Activated B cell treated with CpG ODN at 0.5 μM for 24 hours (primary cell): Measurements from ENCODE around the gene RGS10. TPM values are rescaled to one million over a fixed set of nuclear protein-coding genes. Genes with fewer than 3 reads are reported as not detected.
A peak's percentile ranks its signal among the peaks of the same experiment; 100 is the strongest.

Source experiments
- ATAC-seq: fragments of 200-7000 bp; cut with Tn5 transposase; one replicate; pipeline ENCODE4 v1.10.0; 2021; ENCODE audit warnings: low read depth, mild to moderate bottlenecking, moderate library complexity
- CTCF ChIA-PET: fragments of 350-600 bp; sonication (Branson Sonifier 250); formaldehyde crosslinking; loops from one replicate; lab custom pipeline; 2021; ENCODE audit warnings: antibody characterized with exemption; lab: Charles Lee
- POLR2A ChIA-PET: fragments of 350-600 bp; sonication (Branson Sonifier 250); formaldehyde crosslinking; loops from one replicate; lab custom pipeline; 2021; ENCODE audit warnings: antibody characterized with exemption; lab: Charles Lee
- DNase-seq: peaks from one replicate; pipeline ENCODE4 v3.0.0; 2022
- H3K27ac Mint-ChIP-seq: one replicate; pipeline ENCODE4 v1.8.0; 2020; ENCODE audit warnings: mixed read lengths
- H3K27me3 Mint-ChIP-seq: one replicate; pipeline ENCODE4 v1.8.0; 2021; ENCODE audit warnings: mixed read lengths
- H3K36me3 Mint-ChIP-seq: one replicate; pipeline ENCODE4 v1.8.0; 2021; ENCODE audit warnings: low read depth, mixed read lengths
- H3K4me1 Mint-ChIP-seq: one replicate; pipeline ENCODE4 v1.8.0; 2021; ENCODE audit warnings: mixed read lengths
- H3K4me3 Mint-ChIP-seq: one replicate; pipeline ENCODE4 v1.8.0; 2020; ENCODE audit warnings: mild to moderate bottlenecking, mixed read lengths
- H3K9me3 Mint-ChIP-seq: one replicate; pipeline ENCODE4 v1.8.0; 2020; ENCODE audit warnings: mixed read lengths
- intact Hi-C: fragments of 100-400 bp; cut with micrococcal nuclease; formaldehyde crosslinking; loops from one replicate; pipeline ENCODE4 v1.15.1; 2024
- total RNA-seq: library from RNA; stranded (reverse); gene quantifications from 2 replicates; pipeline ENCODE4 v1.2.3, GENCODE V29; 2022
- TF ChIP-seq, protein P1 (sequence below): fragments of 200-600 bp; IDR thresholded peaks from one replicate; pipeline ENCODE4 v1.8.0; 2022; ENCODE audit warnings: antibody characterized with exemption, mild to moderate bottlenecking

RGS10 gene
- total RNA-seq, 1 donor from 2014 or later: 53.5 TPM

DNA sequence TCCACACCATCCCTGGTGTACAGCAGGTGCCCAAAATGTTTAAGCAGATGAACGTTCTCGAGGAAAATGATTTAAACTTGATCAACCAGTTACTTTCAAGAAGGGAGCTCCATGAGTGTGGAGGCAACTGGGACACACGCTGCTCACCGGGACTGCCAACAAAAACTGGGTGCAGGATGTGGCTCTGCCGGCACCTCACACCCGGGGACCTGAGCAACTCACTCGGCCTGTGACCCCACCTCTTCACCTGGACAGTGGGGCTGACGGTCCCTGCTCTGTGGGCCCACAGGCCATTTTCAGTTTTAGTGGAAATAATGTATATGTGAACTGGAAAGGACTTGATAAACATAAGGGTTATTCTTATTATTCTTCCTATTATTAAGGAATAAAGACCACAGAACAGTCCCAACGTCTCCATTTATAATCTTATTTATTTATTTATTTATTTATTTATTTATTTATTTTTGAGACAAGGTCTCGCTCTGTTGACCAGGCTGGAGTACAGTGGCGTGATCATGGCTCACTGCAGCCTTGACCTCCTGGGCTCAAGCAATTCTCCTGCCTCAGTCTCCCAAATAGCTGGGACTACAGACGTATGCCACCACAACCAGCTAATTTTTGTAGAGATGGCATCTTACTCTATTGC is 60.6 kb downstream of the RGS10 start:
- H3K36me3 Mint-ChIP-seq: no peaks in the 10 kb centered on the region
- POLR2A ChIA-PET: interaction anchor here (1.1 kb wide), 1 partner anchor 25 kb away, joined by 3 read pairs; no protein-coding TSS in a partner anchor
- peaks cover 29% of the 10 kb centered on the region for H3K4me1 Mint-ChIP-seq
- H3K27ac Mint-ChIP-seq: no peak overlapping the region
- no peak for ATAC-seq
- no peaks in the 10 kb centered on the region for H3K27me3 Mint-ChIP-seq
- DNase-seq: no peak
- CTCF ChIA-PET: interaction anchor here (1.5 to 2.4 kb wide), 2 partner anchors 8 to 172 kb away, joined by 3 to 8 read pairs; no protein-coding TSS in a partner anchor
- H3K4me3 Mint-ChIP-seq: no peak overlapping the region
- TF ChIP-seq, protein P1, sequence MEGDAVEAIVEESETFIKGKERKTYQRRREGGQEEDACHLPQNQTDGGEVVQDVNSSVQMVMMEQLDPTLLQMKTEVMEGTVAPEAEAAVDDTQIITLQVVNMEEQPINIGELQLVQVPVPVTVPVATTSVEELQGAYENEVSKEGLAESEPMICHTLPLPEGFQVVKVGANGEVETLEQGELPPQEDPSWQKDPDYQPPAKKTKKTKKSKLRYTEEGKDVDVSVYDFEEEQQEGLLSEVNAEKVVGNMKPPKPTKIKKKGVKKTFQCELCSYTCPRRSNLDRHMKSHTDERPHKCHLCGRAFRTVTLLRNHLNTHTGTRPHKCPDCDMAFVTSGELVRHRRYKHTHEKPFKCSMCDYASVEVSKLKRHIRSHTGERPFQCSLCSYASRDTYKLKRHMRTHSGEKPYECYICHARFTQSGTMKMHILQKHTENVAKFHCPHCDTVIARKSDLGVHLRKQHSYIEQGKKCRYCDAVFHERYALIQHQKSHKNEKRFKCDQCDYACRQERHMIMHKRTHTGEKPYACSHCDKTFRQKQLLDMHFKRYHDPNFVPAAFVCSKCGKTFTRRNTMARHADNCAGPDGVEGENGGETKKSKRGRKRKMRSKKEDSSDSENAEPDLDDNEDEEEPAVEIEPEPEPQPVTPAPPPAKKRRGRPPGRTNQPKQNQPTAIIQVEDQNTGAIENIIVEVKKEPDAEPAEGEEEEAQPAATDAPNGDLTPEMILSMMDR: no peak
- no peaks in the 10 kb centered on the region for H3K9me3 Mint-ChIP-seq
- intact Hi-C loops: no loop called here

DNA sequence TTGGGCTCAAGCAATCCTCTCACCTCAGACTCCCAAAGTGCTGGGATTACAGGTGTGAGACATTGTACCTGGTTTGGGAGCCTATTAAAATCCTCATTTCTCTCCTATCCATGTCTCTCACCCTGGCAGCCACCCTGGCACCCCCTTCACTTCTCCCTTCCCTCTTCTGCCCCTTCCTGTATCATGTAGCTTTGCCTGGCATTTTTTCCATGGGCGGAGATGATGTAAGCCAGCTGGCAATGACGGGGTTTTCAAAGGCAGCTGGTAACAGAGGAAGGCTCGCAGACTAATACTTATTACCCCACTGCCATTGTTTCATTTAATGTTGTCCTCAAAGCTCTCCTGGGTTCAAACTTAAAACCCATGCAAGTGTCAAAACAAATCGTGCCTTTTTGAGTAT is 61.9 kb downstream of the RGS10 start:
- no peaks in the 10 kb centered on the region for H3K36me3 Mint-ChIP-seq
- no peak overlapping the region for H3K27ac Mint-ChIP-seq
- TF ChIP-seq, protein P1: no peak
- no peak overlapping the region for H3K4me3 Mint-ChIP-seq
- ChIA-PET POLR2A (interaction anchor here (1.1 to 1.2 kb wide), 2 partner anchors 9 to 24 kb away, joined by 3 to 10 read pairs; no protein-coding TSS in a partner anchor), CTCF (interaction anchor here (1.2 to 2.4 kb wide), 3 partner anchors 9 to 271 kb away, joined by 3 to 8 read pairs (median 3); no protein-coding TSS in a partner anchor)
- intact Hi-C loops: no loop called here
- DNase-seq: no peak
- no peaks in the 10 kb centered on the region for H3K9me3 Mint-ChIP-seq
- H3K27me3 Mint-ChIP-seq: no peaks in the 10 kb centered on the region
- no peak for ATAC-seq
- peaks cover 40% of the 10 kb centered on the region for H3K4me1 Mint-ChIP-seq

DNA sequence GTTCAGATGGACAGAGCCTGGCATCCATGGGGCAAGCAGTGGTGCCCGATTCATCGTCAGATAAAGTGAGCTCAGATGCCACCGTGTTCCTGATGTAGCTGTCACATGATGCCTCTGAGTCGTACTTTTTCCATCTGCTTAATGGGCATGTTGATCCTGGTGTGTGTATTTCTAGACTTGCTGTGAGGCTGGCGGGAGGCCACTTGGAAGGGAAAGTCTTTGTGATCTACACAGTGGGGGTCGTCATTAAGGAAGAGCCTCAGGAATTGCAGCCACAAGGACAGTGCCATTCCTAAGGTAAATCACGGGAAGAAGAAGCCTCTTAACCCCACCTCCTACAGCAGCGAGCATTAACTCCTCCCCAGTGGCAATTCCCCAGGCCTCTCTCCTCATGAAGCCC is 63.0 kb downstream of the RGS10 start:
- Mint-ChIP-seq H3K9me3 (no peaks in the 10 kb centered on the region), H3K4me3 (peak overlapping the region; percentile 12), H3K36me3 (no peaks in the 10 kb centered on the region), H3K27me3 (no peaks in the 10 kb centered on the region), H3K27ac (peak overlapping the region; percentile 93), H3K4me1 (peaks cover 40% of the 10 kb centered on the region)
- ATAC-seq (no peak), DNase-seq (no peak)
- ChIA-PET POLR2A (interaction anchor here (2.4 to 2.6 kb wide), 2 partner anchors 30 to 37 kb away, joined by 12 to 18 read pairs; no protein-coding TSS in a partner anchor), CTCF (interaction anchor here (1.5 to 3.4 kb wide), 5 partner anchors 9 to 273 kb away, joined by 4 to 20 read pairs (median 7); partner anchors contain the start of gene GRK5)
- TF ChIP-seq, protein P1: no peak
- intact Hi-C loops: loop anchor here (5.0 kb wide), 1 partner anchor 397 kb away; the partner anchor contains the start of gene EIF3A

DNA sequence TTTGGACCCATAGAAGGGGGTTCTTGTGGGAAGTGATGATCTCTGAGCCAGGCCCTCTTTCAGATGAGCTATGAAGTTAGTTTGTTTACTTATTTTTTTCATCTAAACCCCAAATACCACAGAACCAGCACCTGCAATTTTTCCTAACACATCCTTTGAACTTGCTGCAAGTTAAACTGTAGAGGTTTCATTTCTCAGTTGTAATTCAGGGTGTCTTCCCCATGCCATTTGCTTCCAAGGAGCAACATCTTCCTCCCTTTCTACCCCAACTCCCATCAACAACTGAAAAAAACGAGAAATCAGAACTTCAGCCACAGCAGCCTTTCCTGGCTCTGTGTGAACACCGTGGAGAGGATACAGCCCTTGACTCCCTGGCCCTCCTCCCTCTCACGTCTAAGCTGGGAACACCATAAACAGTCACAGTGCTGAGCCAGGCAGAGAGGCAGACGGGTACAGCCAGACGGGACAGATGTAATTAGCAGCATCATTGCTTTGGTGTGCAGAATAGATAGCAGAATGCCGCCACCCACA is 63.6 kb downstream of the RGS10 start:
- Mint-ChIP-seq H3K27ac (peak overlapping the region; percentile 93), H3K27me3 (no peaks in the 10 kb centered on the region), H3K36me3 (no peaks in the 10 kb centered on the region), H3K4me3 (peak overlapping the region; percentile 68), H3K9me3 (peaks cover 1% of the 10 kb centered on the region), H3K4me1 (peaks cover 40% of the 10 kb centered on the region)
- ChIA-PET CTCF (interaction anchor here (0.6 to 3.4 kb wide), 14 partner anchors 9 to 279 kb away, joined by 3 to 20 read pairs (median 5); partner anchors contain the start of gene GRK5), POLR2A (interaction anchor here (0.5 to 2.6 kb wide), 18 partner anchors 9 to 314 kb away, joined by 3 to 22 read pairs (median 10); partner anchors contain the start of gene GRK5)
- DNase-seq: no peak
- intact Hi-C loops: loop anchor here (1.0 to 5.0 kb wide), 9 partner anchors 10 to 397 kb away; partner anchors contain the start of genes EIF3A and GRK5
- TF ChIP-seq, protein P1: no peak
- no peak for ATAC-seq
